CD4-positive, alpha-beta memory T cell (primary cell): ENCODE measurements around the gene MOB3B. TPM values are rescaled to one million over a fixed set of nuclear protein-coding genes. Genes with fewer than 3 reads are reported as not detected.

Experiments used
- CTCF ChIA-PET: fragments of 350-600 bp; sonication (Branson Sonifier 250); formaldehyde crosslinking; loops from one replicate; lab custom pipeline; 2021; ENCODE audit warnings: inconsistent platforms; ENCODE audit not compliant: partially characterized antibody; lab: Charles Lee
- POLR2A ChIA-PET: fragments of 350-600 bp; sonication (Branson Sonifier 250); formaldehyde crosslinking; loops from one replicate; lab custom pipeline; 2021; ENCODE audit not compliant: partially characterized antibody; lab: Charles Lee
- DNase-seq, 5 donors: peaks; one replicate each; pipeline versions ENCODE4 v3.0.0 to v3.0.0-alpha.2; 2020 to 2022; ENCODE audit warnings: mixed read lengths in 1 of 5
- H3K27ac ChIP-seq: one replicate; pipeline ENCODE4 v1.7.0; 2013; ENCODE audit warnings: low read depth, low read length
- H3K27me3 ChIP-seq: 2 replicates; pipeline ENCODE4 v1.7.0; 2013; ENCODE audit warnings: mild to moderate bottlenecking, low read length, moderate library complexity; ENCODE audit not compliant: insufficient read depth
- H3K36me3 ChIP-seq: 2 replicates; pipeline ENCODE4 v1.7.0; 2013; ENCODE audit warnings: mild to moderate bottlenecking, low read length, moderate library complexity; ENCODE audit not compliant: insufficient read depth
- H3K4me1 ChIP-seq: 2 replicates; pipeline ENCODE4 v1.7.0; 2013; ENCODE audit warnings: mild to moderate bottlenecking, low read length, moderate library complexity; ENCODE audit not compliant: insufficient read depth
- H3K4me3 ChIP-seq, 2 donors: one replicate each; pipeline ENCODE4 v1.7.0; 2013; ENCODE audit warnings: low read length in 2 of 2, mild to moderate bottlenecking in 1 of 2
- H3K9me3 ChIP-seq, 2 donors: one replicate each; pipeline ENCODE4 v1.7.0; 2013; ENCODE audit warnings: low read length in 2 of 2, control low read depth in 1 of 2; ENCODE audit not compliant: control insufficient read depth in 1 of 2
- H3K27ac Mint-ChIP-seq, 7 donors: one replicate each; pipeline ENCODE4 v1.8.0; 2020 to 2021; ENCODE audit warnings: mixed read lengths in 7 of 7, mild to moderate bottlenecking in 6 of 7, inconsistent platforms in 3 of 7, moderate library complexity in 3 of 7
- H3K27me3 Mint-ChIP-seq, 2 donors: one replicate each; pipeline ENCODE4 v1.8.0; 2020 to 2021; ENCODE audit warnings: mixed read lengths in 2 of 2
- H3K36me3 Mint-ChIP-seq, 2 donors: one replicate each; pipeline ENCODE4 v1.8.0; 2020 to 2021; ENCODE audit warnings: mixed read lengths in 2 of 2, inconsistent platforms in 1 of 2, mild to moderate bottlenecking in 1 of 2
- H3K4me1 Mint-ChIP-seq, 4 donors: one replicate each; pipeline ENCODE4 v1.8.0; 2020 to 2021; ENCODE audit warnings: mixed read lengths in 4 of 4, mild to moderate bottlenecking in 1 of 4
- H3K4me3 Mint-ChIP-seq, 8 donors: one replicate each; pipeline ENCODE4 v1.8.0; 2020 to 2021; ENCODE audit warnings: mixed read lengths in 8 of 8, mild to moderate bottlenecking in 7 of 8, moderate library complexity in 6 of 8, inconsistent platforms in 3 of 8
- H3K9me3 Mint-ChIP-seq, 8 donors: one replicate each; pipeline ENCODE4 v1.8.0; 2020 to 2021; ENCODE audit warnings: mixed read lengths in 8 of 8, mild to moderate bottlenecking in 5 of 8, inconsistent platforms in 3 of 8, moderate library complexity in 1 of 8
- intact Hi-C: fragments of 100-400 bp; cut with micrococcal nuclease; formaldehyde crosslinking; loops from one replicate; pipeline ENCODE4 v1.15.1; 2023
- polyA plus RNA-seq, 2 donors: library from polyadenylated mRNA; unstranded; fragments of 300-500 nt; fragmentation: Illumina TruSeq; gene quantifications; one replicate each; pipeline ENCODE4 v1.2.3, GENCODE V29; 2021
- total RNA-seq, 2 experiments: library from RNA; stranded (reverse); gene quantifications; one replicate each; pipeline ENCODE4 v1.2.3, GENCODE V29; 2021

Gene MOB3B
- total and polyA plus RNA-seq, 4 experiments from 2014 or later, result 0.05 to 0.64 (median 0.34) TPM

DNA sequence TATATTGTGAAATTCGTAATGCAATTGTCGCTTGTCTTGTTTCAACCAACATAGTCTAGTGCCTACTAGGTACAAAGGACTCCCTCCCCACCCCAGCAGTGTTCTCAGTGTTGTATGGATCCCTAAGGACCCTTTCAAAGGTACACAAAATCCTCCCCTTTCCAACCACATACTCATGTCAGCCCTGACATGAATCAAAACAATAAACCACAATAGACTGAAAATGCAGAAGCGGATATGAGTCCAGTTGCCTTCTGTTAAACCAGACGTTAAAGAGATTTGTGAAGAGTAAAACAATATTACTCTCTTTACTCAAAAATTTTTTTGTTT, 87.9 kb downstream of the MOB3B start:
- ChIA-PET POLR2A (no interaction called here), CTCF (no interaction called here)
- no peak overlapping the region for H3K4me3 ChIP-seq
- H3K27ac ChIP-seq, result no peak overlapping the region
- H3K36me3 ChIP-seq, result no peaks in the 10 kb centered on the region
- no peaks in the 10 kb centered on the region for H3K4me1 Mint-ChIP-seq
- intact Hi-C loops, result no loop called here
- DNase-seq, result no peak
- H3K9me3 Mint-ChIP-seq, result peaks cover 0 to 4% (median 0%) of the 10 kb centered on the region in 8 donors
- no peaks in the 10 kb centered on the region for H3K9me3 ChIP-seq
- H3K4me3 Mint-ChIP-seq, result no peak overlapping the region
- H3K27ac Mint-ChIP-seq, result no peak overlapping the region
- no peaks in the 10 kb centered on the region for H3K36me3 Mint-ChIP-seq
- H3K4me1 ChIP-seq, result no peaks in the 10 kb centered on the region
- H3K27me3 Mint-ChIP-seq, result no peaks in the 10 kb centered on the region
- no peaks in the 10 kb centered on the region for H3K27me3 ChIP-seq

DNA sequence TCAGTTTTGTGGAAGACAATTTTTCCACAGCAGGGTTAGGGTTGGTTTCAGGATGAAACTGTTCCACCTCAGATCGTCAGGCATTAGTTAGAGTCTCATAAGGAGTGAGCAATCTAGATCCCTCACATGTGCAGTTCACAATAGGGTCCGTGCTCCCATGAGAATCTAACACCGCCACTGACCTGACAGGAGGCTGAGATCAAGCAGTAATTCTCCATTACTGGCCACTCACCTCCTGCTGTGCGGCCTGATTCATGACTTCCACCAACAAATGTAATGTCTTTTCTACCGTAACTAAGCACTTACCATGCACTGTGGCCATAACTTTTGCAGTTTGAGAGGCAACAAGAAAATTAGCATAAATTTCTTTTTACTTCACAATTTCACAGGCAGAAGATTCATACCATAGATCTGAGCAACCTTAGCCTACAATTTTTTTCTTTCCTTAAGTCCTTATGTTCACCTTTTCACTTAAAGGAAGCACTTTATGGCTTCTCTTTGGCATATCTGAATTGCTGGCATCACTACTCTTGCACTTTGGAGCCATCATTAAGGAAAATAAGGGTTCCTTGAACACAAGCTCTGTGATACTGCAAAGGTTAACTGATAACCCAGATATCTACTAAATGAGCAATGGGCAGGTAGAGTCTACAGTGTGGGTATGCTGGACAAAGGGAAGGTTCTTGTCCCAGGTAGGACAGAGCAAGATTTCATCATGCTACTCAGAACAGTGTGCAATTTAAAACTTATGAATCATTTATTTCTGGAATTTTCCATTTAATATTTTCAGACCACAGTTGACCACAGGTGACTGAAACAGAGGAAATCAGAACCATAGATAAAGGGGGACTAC, 88.5 kb downstream of the MOB3B start:
- Histone ChIP-seq H3K4me3 (no peak overlapping the region), H3K27me3 (no peaks in the 10 kb centered on the region), H3K4me1 (no peaks in the 10 kb centered on the region), H3K36me3 (no peaks in the 10 kb centered on the region), H3K9me3 (no peaks in the 10 kb centered on the region), H3K27ac (no peak overlapping the region)
- Mint-ChIP-seq H3K9me3 (peaks cover 0 to 4% (median 0%) of the 10 kb centered on the region in 8 donors), H3K27me3 (no peaks in the 10 kb centered on the region), H3K4me3 (peak overlapping the region in 1 of 8 donors; percentile 19), H3K27ac (no peak overlapping the region), H3K4me1 (no peaks in the 10 kb centered on the region), H3K36me3 (no peaks in the 10 kb centered on the region)
- DNase-seq, result no peak
- CTCF ChIA-PET, result no interaction called here
- POLR2A ChIA-PET, result no interaction called here
- intact Hi-C loops, result no loop called here

DNA sequence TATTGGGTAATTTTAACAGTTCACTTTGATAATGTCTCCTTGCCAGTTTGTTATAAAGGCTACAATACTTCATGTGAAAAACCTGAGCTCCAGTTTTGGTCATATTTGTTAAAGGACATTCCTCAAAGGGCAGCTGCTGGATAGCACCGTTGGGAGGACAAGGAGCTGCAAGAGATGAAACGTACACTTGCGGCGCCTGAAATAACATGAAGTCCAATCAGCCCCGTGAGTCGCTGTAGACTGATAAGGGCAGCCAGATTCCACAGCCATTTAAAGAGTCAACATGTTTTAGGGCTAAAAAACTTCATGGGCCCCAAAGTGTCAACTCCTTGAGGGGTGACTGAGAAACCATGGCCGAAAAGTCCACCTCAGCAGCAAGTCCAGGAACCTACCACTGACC, 91.1 kb downstream of the MOB3B start:
- CTCF ChIA-PET, result no interaction called here
- POLR2A ChIA-PET, result no interaction called here
- Mint-ChIP-seq H3K27ac (no peak overlapping the region), H3K4me3 (no peak overlapping the region), H3K36me3 (no peaks in the 10 kb centered on the region), H3K4me1 (no peaks in the 10 kb centered on the region), H3K9me3 (peaks cover 0 to 4% (median 0%) of the 10 kb centered on the region in 8 donors), H3K27me3 (peaks cover 0 to 2% of the 10 kb centered on the region in 2 donors)
- intact Hi-C loops, result no loop called here
- no peaks in the 10 kb centered on the region for H3K4me1 ChIP-seq
- H3K27ac ChIP-seq, result no peak overlapping the region
- H3K36me3 ChIP-seq, result no peaks in the 10 kb centered on the region
- H3K27me3 ChIP-seq, result no peaks in the 10 kb centered on the region
- H3K9me3 ChIP-seq, result no peaks in the 10 kb centered on the region
- no peak overlapping the region for H3K4me3 ChIP-seq
- DNase-seq, result no peak

DNA sequence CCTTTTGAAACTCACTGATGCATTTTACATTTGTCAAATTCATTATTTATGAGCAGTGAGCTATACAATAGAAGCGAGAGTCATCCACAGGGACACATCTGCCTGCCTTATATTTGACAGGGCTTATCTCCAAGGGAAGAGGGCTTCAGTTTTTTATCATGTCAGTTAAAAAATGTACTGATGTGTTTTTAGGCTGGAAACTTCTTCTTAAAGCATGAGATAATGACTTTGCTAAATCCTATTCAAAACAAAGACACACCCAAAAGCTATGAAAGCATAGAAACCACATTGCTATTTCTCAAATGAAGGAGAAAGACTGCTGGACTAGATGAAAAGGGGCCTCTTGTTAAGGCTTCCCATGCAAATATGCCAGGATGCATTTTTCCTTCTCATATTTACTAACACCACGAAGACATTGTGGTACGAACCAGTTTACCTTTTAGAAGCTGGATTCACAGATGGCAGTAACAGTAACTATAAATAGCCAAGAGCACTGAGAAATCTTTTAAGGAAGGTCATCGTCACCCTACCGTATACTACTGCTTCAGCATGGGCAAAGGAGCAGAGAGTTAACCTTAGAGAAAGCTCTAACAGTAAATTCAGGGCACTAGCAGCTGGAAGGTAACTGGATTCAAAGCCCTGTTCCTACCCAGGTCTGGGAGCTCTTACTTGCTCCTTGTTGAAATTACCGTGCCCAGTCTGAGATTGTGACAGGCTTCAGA, 91.8 kb downstream of the MOB3B start:
- no peaks in the 10 kb centered on the region for H3K4me1 Mint-ChIP-seq
- H3K9me3 ChIP-seq, result no peaks in the 10 kb centered on the region
- no peaks in the 10 kb centered on the region for H3K27me3 ChIP-seq
- no peaks in the 10 kb centered on the region for H3K4me1 ChIP-seq
- H3K36me3 ChIP-seq, result no peaks in the 10 kb centered on the region
- no peaks in the 10 kb centered on the region for H3K36me3 Mint-ChIP-seq
- no peak overlapping the region for H3K4me3 Mint-ChIP-seq
- intact Hi-C loops, result no loop called here
- H3K9me3 Mint-ChIP-seq, result peaks cover 0 to 4% (median 0%) of the 10 kb centered on the region in 8 donors
- CTCF ChIA-PET, result no interaction called here
- H3K27me3 Mint-ChIP-seq, result peaks cover 0 to 2% of the 10 kb centered on the region in 2 donors
- POLR2A ChIA-PET, result no interaction called here
- H3K27ac ChIP-seq, result no peak overlapping the region
- DNase-seq, result no peak
- no peak overlapping the region for H3K4me3 ChIP-seq
- H3K27ac Mint-ChIP-seq, result no peak overlapping the region

DNA sequence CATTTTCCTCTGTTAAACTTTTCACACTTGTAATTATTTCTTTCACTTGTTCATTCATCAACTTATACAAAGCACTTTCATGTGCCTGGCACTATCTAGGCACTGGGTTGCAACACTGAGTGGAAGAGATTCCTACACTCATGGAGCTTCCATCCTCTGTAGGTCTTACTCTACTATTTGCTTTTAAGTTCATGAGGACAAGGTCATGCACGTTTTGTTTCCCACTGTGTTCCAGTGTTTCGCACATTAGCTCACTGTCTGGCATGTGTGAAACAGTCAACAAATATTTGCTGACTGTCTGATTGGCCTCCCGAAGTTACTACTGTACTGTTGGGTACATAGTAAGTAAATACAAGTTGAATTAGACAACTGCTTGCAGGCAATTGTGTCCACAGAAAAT, 93.4 kb downstream of the MOB3B start:
- POLR2A ChIA-PET, result no interaction called here
- Mint-ChIP-seq H3K4me3 (no peak overlapping the region), H3K27me3 (peaks cover 0 to 2% of the 10 kb centered on the region in 2 donors), H3K4me1 (peaks cover 0 to 2% (median 0%) of the 10 kb centered on the region in 4 donors), H3K36me3 (no peaks in the 10 kb centered on the region), H3K27ac (no peak overlapping the region), H3K9me3 (peaks cover 0 to 2% (median 0%) of the 10 kb centered on the region in 8 donors)
- no peaks in the 10 kb centered on the region for H3K27me3 ChIP-seq
- CTCF ChIA-PET, result interaction anchor here (1.0 kb wide), 1 partner anchor 104 kb away, joined by 3 read pairs; no protein-coding TSS in a partner anchor
- no peak overlapping the region for H3K27ac ChIP-seq
- no peaks in the 10 kb centered on the region for H3K4me1 ChIP-seq
- intact Hi-C loops, result no loop called here
- no peak overlapping the region for H3K4me3 ChIP-seq
- no peaks in the 10 kb centered on the region for H3K9me3 ChIP-seq
- no peaks in the 10 kb centered on the region for H3K36me3 ChIP-seq
- no peak for DNase-seq

DNA sequence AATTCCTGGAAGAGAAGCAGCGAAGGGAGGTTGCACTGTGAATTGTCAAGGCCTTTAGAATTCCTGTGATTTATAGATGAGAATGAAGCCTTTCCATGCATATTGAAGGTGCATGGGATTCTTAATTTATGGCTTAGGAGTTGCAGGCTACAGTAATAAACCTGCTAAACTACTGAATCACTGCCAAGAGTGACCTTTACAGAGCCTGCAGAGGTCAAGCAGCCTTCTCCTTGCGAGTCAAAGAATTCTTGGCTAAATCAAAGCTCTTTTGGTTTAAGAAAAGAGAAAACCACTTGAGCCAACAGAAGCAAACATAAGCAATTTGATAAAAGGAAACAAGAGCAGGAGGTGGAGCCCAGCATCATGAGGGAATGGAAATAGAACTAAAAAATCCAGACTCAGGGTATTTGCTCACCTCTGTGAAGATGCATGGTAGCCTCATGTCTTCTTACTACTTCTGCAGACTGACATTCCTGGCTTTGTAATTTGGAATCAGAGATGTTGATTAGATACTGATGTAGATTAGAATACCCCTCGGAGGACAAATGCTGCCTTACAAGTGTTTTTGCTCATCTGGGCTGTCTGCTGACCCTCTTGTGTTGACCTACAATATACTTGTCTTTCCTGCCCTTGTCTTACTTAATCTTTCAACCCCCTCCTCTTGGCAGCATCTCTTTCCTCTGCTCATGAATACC, 95.8 kb downstream of the MOB3B start:
- no peak overlapping the region for H3K4me3 ChIP-seq
- peaks cover 0 to 2% of the 10 kb centered on the region in 2 donors for H3K27me3 Mint-ChIP-seq
- ChIA-PET CTCF (no interaction called here), POLR2A (no interaction called here)
- H3K9me3 Mint-ChIP-seq, result no peaks in the 10 kb centered on the region
- intact Hi-C loops, result no loop called here
- peaks cover 0 to 2% (median 0%) of the 10 kb centered on the region in 4 donors for H3K4me1 Mint-ChIP-seq
- H3K36me3 ChIP-seq, result no peaks in the 10 kb centered on the region
- no peaks in the 10 kb centered on the region for H3K36me3 Mint-ChIP-seq
- H3K27ac Mint-ChIP-seq, result no peak overlapping the region
- H3K9me3 ChIP-seq, result no peaks in the 10 kb centered on the region
- no peak overlapping the region for H3K4me3 Mint-ChIP-seq
- H3K27me3 ChIP-seq, result no peaks in the 10 kb centered on the region
- DNase-seq, result no peak
- H3K4me1 ChIP-seq, result no peaks in the 10 kb centered on the region
- H3K27ac ChIP-seq, result no peak overlapping the region

DNA sequence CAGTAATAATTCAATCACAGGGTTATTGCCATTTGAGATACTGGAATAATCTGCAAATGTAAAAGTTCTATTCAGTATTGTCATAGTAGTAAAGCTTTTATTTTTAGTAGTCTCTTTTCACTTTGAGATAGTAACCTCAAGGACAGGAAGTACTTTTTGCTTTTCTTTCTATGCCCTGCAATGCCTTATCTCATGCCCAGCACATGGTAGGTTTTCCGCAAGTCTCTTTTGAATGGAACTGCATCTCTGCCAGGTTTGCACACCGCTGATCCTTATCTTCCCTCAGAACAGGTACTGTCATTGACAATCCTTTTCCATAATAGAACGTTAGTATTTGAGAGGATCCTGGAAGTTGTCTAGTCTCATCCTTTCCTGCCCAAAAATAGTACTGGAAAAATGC, 97.3 kb downstream of the MOB3B start:
- Histone ChIP-seq H3K27me3 (no peaks in the 10 kb centered on the region), H3K36me3 (no peaks in the 10 kb centered on the region), H3K4me1 (no peaks in the 10 kb centered on the region), H3K27ac (no peak overlapping the region), H3K4me3 (no peak overlapping the region), H3K9me3 (no peaks in the 10 kb centered on the region)
- Mint-ChIP-seq H3K36me3 (no peaks in the 10 kb centered on the region), H3K4me3 (no peak overlapping the region), H3K27me3 (peaks cover 0 to 2% of the 10 kb centered on the region in 2 donors), H3K27ac (no peak overlapping the region), H3K4me1 (peaks cover 0 to 2% (median 0%) of the 10 kb centered on the region in 4 donors), H3K9me3 (no peaks in the 10 kb centered on the region)
- no peak for DNase-seq
- intact Hi-C loops, result no loop called here
- POLR2A ChIA-PET, result no interaction called here
- CTCF ChIA-PET, result no interaction called here
